Measurements from ENCODE around the gene ATL1. TPM values are rescaled to one million over a fixed set of nuclear protein-coding genes. Genes with fewer than 3 reads are reported as not detected.

The ATL1 gene
- 1.5 TPM for total RNA-seq
- long read RNA-seq, partial matches to known transcripts: 1 of 2 reads
- long read RNA-seq, other reads (novel, unspliced or antisense): 1 of 2 reads

DNA sequence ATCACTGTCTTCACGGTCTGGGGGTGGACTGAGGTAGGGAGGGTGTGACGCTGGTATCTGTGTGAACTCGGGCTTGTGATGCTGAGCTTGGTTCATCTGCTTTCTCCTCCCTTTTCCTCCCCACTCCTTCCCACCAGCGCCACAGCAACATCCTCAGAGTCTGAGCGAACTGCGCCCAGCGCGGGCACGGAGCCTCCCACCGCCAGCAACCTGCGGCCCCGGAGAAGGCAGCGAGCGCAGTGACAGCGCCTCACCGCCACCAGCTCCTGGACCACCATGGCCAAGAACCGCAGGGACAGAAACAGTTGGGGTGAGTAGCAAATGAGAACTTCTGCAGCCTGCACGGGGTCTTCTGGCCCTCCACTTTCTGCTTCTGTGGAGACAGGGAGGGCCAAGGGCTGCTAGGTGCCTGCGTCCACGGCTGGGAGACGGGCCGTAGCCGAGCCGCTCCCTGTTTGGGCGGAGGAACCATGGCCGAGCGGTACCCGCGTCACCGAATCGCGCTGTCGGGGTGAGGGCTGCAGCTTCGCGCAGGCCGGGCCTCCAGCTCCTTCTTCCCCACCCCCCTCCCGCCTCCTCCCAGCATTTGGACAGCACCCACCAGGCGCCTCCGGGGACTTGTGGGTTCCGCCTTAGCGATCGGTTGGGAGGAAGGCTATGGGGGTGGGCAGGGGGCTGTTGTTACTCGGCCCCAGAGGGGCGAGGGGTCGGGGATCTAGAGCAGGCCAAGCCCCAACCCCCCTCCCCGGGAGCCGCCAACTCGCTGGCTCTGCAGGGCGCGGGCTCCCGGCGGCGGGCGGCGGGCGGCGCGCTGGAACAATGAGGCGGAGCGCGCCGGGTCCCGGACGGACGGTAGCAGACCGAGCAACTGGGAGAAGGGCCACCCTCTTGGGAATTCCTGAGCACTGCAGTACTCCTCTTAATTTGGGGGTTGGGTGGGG is at the start of gene ATL1:
Gene ATL1 (plus strand): TSS at position 156 of the 941 bp plus-strand sequence. CDS start 121 bp downstream, at position 277.
- peak; percentile 85 for DNase-seq (ENCODE audit: low spot score)
- intact Hi-C loops (cut with DNase I): no loop called here

DNA sequence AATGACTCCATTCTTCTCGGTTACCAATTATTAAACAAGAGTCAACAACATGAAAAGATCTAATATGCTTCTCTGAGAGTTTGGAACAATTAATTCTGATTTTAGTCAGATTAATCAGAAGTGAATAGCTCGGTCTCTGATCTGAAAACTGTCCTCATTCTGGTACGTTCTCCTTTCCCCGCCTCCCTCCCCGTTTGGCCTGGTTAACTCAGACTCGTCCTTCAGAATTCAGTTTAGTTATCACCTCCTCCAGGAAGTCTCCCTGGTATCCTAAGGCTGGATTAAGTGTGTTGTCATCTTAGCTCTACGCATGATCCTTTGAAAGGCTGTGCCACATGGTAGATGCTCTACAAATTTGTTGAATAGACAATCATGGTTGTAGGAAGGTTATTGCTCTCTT is 49.8 kb upstream of the ATL1 start:
- intact Hi-C loops (cut with DNase I): no loop called here
- no peak for DNase-seq (ENCODE audit: low spot score)

DNA sequence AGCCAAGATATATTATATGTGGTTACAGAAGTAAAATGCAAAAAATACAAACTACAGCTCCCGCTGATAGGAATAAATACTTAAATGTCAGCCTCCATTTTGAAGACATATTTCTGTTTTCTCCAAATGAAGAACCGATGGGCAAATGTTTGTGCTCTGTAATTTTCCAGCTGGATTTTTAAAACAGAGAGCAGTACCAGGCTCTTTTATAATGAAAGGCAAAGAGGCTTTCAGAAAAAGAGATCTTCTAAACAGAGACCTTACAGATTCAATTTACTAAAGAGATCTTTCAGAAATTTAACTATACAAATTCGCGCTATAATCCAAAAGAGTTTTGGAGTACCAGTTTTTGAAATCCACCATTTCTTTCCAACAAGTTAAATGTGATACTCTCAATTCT is 47.5 kb upstream of the ATL1 start:
- intact Hi-C loops (cut with DNase I): no loop called here
- no peak for DNase-seq (ENCODE audit: low spot score)

DNA sequence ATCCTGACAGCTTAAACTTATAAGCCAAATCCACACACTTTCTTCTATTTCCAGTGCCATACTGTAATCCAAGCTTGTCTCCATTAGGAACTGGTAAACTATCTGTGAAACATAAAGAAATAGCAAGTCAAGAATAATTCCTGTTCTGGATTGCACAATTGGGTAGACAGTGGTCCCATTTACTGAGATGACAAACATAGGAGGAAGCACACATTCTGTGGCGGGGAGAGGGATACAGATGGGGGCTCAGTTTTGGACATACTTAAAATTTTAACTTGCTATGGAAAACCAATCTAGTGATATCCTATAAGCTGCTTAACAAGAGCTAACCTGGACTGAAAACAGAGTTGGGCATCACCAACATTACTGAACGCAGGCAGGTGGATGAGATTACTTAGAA is 43.9 kb upstream of the ATL1 start:
- DNase-seq (ENCODE audit: low spot score): no peak
- intact Hi-C loops (cut with DNase I): no loop called here

DNA sequence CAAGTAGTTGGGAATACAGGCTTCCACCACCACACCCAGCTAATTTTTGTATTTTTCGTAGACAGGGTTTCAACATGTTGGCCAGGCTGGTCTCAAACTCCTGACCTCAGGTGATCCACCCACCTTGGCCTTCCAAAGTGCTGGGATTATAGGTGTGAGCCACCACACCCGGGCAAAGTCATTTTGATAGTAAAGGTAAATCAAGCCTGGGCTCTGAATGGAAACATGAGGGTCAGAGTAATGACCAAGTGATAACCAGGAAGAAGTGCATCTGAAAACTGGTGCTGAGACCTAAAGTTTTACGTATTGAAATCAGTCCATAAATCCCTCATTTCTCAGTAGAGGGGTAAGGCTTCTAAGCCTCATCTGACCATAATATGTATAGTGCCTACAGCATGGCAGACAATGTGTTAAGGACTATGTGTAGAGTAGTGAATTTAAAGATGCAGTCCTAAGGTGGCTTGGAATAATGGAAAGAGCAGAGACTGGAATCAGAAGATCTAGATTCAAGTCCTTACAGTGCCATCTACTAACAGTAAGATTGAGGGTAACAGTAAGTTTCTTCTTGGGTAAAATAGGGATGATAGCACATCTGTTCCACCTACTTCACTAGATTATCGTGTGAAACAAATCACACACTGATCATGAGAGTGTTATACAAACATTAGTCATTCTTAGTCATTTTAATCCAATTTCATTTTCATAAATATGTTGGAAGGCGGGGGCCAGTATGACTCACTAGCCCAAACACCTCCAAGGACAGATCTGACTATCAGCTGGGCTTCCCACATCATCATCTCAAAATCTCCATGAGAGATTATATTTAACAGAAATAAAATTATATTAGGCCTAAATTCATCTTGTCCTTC is 38.8 kb upstream of the ATL1 start:
- intact Hi-C loops (cut with DNase I): no loop called here
- no peak for DNase-seq (ENCODE audit: low spot score)

DNA sequence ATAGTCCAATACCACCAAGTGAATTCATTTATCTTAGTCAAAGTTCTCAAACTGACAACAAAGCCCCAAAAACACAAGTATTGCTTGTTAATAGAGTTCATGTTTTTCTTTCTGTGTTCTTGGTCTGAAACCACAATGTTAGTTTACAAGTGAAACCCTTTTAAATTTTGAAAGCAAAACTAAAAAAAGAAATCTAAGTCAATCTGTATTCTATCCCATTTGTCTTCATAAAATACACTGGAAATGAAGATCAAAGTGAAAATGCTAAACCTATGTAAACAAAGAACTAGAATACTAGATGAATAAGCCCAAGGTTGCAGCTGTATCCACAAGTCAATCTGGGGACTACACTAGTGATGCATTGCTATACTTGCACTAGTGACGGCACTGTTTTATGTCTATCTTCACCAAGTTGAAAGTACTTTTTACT is 38.0 kb upstream of the ATL1 start:
- intact Hi-C loops (cut with DNase I): no loop called here
- no peak for DNase-seq (ENCODE audit: low spot score)

DNA sequence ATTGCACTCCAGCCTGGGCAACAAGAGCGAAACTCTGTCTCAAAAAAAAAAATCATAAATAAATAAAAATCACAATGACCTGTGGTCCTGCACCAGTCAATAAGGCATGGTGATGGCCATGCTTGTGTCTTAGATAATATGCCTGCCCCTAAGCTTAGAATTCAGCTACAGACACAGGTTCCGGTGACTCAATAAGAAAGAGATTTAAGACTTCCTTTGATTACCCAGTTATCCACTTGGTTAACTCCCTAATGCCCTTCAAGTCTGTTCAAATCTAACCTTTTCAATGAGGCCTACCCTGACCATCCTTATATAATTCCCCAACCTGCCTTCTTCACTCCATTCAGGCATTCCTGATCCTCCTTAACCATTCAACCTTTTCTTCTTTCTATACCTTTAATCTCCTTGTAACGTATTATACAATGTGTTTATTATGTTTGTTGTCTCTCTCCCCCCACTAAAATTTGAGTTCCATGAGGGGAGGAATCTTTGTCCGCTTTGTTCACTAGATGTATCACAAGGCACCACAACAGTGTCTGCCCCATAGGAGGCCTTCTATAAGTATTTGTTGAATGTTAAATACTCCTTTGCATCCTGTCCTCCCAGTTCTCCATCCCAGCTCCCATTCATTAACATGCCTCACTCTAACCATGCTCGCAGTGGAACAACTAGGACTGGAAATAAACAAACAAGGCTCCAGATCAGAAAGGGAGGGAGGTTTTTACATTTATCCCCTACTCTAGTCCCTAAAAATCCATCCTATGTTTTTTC is 36.5 kb upstream of the ATL1 start:
- no peak for DNase-seq (ENCODE audit: low spot score)
- intact Hi-C loops (cut with DNase I): no loop called here

DNA sequence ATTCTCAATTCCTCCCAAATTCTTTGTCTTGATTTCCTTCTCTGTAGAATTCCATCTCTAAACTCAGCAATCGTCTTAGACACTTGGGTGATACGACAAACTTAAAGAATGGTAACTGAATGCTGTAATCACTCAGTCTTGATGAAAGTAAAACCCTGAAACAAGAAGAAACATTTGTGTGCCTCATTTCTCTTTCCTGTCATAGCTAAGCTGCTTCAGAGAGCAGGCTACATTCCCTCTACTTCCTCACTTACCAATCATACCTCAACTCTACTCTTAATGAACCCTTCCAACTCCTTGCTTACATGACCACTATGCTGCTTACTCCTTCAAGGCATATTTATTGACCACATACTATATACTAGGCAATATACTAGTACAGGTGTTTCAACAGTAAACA is 35.9 kb upstream of the ATL1 start:
- intact Hi-C loops (cut with DNase I): no loop called here
- no peak for DNase-seq (ENCODE audit: low spot score)

DNA sequence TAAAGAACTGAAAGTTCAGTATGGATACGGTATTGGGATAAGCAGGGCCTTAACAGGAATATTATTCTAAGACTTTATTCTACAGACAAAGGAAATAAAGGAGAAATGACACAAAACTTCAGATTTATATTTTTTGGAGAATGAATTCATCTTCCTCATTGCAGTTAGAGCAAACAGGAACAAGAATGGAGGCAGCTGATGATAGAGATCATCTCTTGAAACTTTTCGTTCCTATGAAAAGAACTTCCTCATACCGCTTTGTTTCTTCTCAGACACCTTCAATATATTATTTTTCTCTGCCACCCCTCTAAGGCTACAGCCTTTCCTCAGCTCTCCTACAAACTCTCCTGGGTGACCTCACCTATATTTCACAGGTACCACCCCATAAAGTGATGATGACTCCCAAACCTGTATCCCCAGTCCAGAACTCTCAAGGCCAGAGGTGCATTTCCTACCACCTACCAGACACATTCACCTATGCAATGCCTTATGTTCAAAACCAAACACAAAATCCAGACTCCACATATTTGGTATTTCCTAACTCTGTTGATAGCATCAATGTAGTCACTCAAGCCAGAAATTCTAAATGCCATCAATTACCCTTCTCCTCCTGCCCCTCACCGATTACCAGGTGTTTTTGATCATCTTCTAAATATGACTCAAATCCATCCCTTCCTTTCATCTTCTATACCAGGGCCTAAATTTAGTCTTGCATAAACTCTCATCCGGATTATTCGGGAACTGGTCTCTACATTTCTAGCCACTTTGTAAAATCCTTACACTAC is 35.0 kb upstream of the ATL1 start:
- DNase-seq (ENCODE audit: low spot score): no peak
- intact Hi-C loops (cut with DNase I): no loop called here

DNA sequence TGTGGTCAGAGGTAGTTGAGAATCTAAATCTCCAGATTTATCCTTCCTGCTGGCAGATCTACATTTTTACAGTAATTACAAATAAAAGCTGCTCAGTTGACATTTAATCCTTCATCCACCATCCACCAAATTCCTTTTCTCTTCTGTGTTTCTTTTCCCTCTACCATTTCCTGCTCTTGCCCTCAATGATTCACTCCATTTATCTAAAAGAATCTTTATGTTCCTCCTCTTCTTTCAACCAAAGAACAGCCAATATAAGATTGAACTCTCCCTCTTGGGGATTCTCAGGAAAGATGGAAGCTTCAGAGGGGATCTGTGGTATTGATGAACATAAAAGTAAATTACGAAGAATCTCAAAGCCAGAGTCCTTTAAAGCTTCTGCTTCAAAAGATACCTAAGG is 31.9 kb upstream of the ATL1 start:
- DNase-seq (ENCODE audit: low spot score): no peak
- intact Hi-C loops (cut with DNase I): no loop called here

DNA sequence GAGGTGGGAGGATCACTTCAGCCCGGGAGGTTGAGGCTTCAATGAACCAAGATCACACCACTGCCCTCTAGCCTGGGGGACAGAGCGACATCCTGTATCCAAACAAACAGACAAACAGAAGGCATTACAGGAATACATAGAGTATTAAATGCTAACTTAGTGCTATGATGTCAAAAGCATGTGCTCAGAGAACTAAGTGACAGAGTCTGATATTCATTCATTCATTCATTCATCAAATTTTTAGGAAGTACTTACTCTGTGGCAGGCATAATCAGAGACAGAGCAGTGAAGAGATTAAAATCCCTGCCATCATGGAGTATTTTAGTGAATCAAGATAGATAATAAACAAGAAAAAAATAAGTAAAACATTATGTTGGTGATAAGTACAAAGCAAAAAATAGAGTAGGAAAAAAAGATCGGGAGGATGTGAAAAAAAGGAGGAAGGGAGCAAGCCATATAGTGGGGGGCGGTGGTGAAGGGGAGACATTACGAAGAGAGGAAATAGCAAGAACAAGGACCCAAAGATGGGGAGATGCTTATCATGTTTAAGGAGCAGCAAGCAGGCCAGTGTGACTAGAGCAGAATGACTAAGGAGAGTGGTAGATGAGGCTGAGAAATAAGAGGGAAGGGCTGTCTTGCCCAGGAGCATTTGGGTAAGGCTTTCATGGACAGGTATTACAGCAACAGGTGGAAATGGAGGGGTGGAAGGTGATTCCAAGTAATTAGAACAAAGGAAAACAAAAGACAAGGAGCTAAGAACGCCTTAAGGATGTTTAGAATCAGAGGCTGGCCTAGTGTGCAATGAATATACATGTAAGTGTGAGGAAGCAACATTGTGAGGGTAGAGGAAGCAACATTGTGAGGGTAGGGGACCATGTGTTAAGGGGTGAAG is 30.4 kb upstream of the ATL1 start:
- no peak for DNase-seq (ENCODE audit: low spot score)
- intact Hi-C loops (cut with DNase I): no loop called here

DNA sequence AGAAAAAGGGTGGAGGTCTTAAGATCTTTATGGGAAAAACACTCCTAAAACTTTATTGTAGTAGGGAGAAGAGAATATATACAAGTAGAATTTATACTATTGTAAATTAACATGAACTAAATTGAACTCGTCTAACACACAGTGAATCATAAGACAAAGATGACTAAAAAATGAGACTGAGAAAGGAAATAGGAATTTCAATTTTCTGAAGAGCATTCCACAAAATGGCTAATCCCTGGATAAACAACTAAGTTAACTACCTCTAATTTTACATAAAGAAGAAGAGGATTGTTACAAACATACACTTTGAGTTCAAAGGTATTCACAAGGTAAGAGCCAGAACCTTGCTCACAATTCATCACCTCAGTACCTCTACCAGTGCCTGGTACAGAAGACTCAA is 29.6 kb upstream of the ATL1 start:
- DNase-seq (ENCODE audit: low spot score): no peak
- intact Hi-C loops (cut with DNase I): no loop called here

DNA sequence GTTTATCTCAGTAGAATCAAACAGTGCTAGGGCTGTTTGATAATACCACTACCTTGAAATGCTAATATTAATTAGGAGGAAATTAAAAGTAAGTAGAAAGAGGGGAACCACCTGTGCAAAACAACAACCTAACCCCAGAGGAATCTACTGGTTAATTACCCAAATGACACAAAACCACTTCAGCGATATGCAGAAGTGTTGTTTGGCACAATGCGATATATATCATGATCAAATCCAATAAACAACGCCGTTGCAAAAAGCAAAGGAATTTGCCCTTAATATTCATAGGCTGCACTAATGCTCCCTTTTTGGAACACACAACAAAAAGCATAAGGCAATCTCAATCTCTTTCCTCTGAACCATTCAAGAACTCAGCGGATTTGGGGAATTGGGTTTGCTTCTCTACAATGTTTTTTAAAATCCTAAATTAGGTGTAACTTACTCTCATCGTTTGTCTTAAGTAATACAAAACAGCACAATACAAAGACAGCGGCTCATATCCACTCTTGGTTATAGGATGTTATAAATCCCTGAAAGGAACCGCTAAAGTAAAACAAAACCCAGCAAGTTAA is 29.1 kb upstream of the ATL1 start:
- intact Hi-C loops (cut with DNase I): no loop called here
- no peak for DNase-seq (ENCODE audit: low spot score)

DNA sequence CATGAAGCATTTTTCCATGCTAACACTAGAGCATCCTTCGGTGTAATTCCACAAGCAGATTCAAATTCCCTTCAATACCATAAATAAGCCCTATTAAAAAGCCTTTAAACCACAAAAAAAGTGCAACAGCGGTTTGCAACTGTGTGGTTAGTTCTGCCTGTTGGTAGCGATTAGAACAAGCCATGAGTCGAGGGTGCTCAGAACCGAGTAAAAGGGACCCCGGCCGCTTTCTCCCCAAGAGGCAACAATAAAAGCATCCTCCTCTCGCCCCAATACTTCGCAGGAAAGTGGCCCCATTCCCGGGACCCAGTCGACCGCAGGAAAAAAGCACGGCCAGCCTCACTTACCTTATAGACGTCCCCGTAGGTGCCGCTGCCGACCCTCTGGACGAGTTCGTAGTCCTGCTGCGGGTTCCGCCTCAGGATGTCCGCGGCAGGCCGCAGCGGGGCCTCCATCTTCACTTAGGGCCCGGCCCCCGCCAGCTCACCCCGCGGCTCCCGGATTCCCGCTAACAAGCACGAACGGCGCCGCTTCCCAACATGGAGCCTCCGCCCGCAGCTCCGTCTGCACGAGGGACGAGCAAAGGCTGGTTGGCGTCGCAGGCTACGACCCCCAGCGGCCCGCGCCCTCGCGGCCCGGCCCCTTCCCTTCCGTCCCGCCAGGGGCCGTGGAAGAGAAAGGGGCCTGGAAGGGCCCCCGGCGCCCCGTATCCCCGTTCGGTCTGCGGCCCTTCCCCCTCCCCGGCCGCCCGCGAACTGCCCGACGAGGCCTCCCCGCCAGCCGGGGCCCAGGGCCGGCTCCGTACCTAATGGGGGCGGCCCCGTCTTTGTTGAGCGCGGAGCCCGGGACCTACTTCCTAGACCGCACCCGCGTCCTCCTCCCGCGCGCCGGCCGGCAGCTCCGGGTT is 28.1 kb upstream of the ATL1 start:
- intact Hi-C loops (cut with DNase I): loop anchor here (1.0 kb wide), 2 partner anchors 190 to 212 kb away; no protein-coding TSS in a partner anchor
- peak; percentile 77 for DNase-seq (ENCODE audit: low spot score)

DNA sequence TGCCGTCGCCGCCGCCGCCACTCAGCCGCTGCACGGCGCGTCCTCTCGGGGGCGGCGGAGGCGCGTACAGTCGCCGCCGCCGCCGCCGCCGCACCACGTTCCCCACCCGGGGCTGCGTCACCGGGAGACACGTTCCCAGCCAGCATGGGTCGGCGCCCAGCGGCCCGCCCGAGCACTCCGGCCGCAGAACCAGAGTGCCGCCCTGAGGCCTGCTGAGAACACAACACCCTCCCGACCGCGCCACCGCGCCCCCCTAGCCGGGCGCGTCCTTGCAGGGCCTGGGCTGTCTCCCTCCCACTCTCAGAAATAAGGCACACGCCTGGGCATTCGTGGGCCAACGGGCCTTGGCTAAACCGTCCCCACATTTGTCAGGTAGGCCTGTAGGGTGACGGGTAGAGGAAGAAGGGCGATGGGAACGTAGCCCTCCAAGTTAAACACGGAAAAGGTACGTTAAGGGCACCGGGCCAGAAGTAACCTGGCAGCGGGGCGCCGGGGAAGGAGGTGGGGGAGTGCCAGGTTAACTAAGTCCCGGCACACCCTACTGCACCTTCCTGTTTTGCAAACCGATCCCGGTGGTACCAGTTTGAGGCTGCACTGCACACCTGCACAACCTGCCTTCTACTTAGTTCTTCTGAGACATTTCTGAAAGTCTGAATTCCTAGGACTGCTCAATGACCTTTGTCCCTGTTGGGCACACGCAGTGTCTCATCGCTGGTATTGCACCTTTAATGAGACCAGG is 27.3 kb upstream of the ATL1 start, which contains the start of gene MAP4K5:
Gene MAP4K5 (minus strand): TSS at position 68 of the 739 bp plus-strand sequence. CDS start 520 bp downstream, outside the sequence.
- intact Hi-C loops (cut with DNase I): loop anchor here (1.0 kb wide), 2 partner anchors 190 to 212 kb away; no protein-coding TSS in a partner anchor
- DNase-seq (ENCODE audit: low spot score): peak; percentile 95

All from cardiac septum (tissue), 1 donor.